Stromal cell of bone marrow (primary cell): ENCODE results near the gene CEMP1.

Source experiments
- DNase-seq: peaks from one replicate; pipeline ENCODE4 v3.0.0-alpha.2; 2012; ENCODE audit warnings: low read depth

CEMP1 gene

GRCh38 chr16:2518823-2519710 lies 12.1 kb downstream of the CEMP1 start:
- DNase-seq = no peak

DNA sequence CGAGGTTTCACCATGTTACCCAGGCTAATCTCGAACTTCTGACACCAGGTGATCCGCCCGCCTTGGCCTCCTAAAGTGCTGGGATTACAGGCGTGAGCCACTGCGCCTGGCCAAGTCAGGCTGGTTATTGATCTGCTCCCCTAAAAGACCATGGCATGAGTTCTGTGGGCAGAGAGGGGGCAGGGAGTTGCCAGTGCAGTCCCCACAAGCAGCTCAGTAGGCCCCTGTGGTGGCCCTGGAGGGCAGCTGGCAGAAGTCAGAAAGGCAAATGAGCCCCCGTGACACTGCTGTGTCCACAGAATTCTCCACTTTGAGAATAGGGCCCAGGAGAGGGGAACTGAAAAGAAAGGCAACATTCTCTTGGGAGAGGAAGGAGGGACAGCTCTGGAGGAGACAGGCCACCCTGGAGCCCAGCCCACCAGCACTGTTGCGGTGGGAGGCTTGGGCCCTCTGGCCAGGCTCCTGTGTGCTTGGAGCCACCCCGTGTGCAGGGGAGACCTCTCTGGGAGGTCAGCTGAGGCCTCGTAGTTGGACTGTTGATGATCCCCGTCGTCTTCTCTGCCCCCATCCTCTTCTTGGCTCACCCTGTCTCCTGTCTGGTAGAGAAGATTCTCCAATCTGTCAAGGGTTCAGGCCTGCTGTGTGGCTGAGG lies 13.1 kb downstream of the CEMP1 start:
- no peak for DNase-seq

DNA sequence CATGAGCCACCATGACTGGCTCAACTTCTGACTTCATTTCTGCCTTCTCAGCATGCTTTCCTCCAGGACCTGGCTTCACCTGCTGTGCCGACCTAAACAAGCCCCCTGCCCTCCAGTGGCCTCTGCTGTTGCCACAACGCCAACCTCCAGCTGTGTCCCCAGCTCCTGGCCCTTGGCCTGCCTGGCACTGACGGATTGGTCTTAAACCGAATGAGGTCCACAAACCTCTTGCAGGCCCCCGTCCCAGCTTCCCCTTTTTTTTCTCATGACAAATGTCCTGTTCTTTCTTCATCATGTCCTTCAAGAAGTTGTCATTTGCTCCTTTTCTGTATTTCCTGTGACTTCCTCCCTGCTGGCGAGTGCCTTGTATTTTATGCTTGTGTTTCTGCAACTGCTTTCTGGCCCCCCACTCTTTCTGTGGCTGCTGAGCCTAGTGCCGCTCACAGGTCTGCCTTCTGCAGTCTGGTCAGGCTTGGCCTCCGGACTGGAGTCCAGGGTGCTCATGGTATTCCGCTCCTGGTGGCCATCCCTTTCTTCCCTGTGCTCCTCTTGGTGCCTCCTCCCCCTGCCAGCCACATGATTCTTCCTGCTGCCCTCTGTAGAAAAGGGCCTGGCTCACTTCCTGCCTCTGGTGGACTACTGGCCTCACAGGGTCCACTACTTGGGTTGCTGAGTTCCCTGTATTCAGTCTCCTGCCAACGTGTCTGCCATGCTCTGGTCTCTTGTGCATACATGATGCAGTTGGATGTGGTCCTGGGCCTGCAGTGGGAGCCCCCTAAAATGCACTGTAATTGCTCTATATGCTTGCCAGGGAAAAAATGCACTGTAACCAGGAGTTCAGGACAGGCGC lies 14.6 kb downstream of the CEMP1 start:
- no peak for DNase-seq

- DNase-seq = no peak
Measured at GRCh38 chr16:2515180-2515851, 15.9 kb downstream of the CEMP1 start.

DNA sequence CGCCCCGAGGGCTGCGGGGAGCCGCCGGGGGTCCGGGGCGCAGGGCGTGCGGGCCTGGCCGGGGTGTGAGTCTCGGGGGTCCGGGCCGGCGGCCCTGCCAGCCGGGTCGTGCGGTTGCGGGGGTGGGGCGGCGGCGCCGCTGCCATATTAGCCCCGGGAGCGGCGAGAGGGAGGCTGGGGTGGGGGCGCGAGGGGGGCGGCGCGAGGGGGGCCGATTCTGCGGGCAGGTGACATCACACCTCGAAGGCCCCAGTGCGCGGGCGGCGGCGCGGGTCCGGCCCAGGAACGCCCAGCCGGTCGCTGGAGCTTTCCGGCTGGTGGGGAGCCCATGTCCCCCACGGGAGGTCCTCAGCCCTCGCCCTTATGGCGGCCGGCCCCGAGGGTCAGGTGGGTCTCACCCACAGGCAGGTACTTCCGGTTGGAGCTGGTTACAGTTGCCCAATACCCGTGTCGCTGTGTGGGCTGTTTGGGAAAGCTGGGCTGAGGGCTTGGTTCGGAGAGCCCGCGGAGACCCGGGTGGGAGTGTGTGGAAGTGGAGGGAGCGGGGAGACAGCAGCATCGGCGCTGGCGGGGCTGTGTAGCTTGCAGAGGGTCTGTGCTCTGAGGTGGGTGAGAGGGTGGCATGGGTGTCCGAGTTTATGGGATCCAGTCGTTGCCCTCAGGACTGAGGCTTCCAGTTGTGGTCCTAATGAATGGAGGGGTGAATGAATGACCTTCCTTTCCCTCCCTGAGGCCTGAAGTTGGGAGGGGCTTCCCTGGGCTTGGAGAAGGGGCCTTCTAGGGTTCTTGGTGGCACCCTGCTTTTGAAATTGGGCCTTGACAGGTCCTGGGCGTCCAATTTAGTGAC lies 16.7 kb downstream of the CEMP1 start:
- DNase-seq = no peak

GRCh38 chr16:2513405-2514332 lies 17.5 kb downstream of the CEMP1 start, which contains the start of gene ATP6V0C:
TSS of gene ATP6V0C (plus strand) at chr16:2513952. CDS start at chr16:2514104, 152 bp downstream.
- DNase-seq = peak; percentile 63

- no peak for DNase-seq
Measured at GRCh38 chr16:2512735-2513404, 18.3 kb downstream of the CEMP1 start.

GRCh38 chr16:2511996-2512734 lies 19.0 kb downstream of the CEMP1 start:
- no peak for DNase-seq

- DNase-seq = peak; percentile 72
Measured at GRCh38 chr16:2511128-2511800, 19.9 kb downstream of the CEMP1 start.

- DNase-seq = no peak
Measured at GRCh38 chr16:2508722-2509400, 22.3 kb downstream of the CEMP1 start.

- no peak for DNase-seq
Measured at GRCh38 chr16:2507665-2508064, 23.5 kb downstream of the CEMP1 start.

GRCh38 chr16:2507052-2507659 lies 24.1 kb downstream of the CEMP1 start:
- no peak for DNase-seq

DNA sequence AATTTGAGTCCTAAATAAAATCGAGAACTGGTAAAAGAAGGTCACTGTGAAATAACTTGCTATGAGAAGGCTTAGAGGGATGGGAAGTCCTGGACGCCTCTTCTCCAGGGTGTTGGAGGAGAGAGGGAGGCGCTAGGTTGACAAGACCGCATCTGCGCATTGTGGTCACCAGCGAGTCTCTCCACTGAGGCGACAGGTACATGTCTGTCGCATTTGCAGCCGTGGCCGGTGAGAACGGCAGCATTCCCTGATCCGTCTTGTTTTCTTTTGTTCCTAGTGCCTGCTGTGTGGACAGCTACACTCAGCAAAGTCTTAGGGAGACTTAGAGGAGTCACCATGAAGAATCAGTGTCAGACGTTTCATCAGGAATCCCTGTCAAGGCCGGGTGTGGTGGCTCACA lies 25.5 kb downstream of the CEMP1 start:
- no peak for DNase-seq

DNA sequence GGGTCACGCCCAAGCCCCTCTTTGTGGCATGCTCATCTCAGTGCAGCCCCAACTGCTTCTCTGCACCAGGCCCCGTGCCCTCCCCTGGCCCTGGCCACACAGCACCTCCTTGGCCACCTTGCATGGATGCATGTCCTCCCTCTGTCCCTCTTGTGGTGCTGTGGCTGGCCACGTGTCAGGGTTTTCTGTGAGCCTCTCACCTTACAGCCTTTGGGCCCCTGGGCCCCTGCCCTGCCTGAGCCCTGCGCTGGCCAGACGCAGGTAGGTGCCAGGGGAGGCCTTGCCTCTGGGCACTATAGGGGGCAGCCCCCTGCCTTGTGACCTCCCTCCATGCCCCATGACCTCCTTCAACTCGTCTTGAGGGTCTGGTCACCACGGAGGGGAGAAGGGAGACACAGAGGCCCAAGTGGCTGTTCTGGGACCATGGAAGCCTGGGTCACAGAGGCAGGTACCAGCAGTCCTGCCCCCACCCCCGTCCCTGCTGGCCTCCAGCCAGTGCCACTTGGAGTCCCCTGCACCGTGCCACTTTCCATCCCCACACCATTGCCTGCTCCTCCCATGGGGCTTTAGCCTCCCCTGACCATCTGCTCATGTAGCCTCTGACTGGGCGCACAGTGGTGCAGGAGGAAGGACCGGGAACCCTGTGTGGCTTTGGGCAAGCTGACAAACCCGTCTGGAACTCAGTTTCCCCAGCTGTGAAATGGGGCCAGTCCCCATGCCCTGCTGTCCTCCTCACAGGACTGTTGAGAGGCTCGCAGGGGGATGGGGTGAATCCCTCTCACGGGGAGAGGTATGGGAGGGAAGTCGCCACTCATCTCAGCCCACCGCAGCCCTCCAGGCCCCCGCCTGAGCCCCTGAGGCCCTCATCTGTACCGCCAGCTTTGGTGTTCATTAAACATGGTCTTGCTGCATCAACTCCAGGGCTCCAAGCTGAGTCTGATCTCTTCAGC lies 29.0 kb downstream of the CEMP1 start:
- DNase-seq = no peak

DNA sequence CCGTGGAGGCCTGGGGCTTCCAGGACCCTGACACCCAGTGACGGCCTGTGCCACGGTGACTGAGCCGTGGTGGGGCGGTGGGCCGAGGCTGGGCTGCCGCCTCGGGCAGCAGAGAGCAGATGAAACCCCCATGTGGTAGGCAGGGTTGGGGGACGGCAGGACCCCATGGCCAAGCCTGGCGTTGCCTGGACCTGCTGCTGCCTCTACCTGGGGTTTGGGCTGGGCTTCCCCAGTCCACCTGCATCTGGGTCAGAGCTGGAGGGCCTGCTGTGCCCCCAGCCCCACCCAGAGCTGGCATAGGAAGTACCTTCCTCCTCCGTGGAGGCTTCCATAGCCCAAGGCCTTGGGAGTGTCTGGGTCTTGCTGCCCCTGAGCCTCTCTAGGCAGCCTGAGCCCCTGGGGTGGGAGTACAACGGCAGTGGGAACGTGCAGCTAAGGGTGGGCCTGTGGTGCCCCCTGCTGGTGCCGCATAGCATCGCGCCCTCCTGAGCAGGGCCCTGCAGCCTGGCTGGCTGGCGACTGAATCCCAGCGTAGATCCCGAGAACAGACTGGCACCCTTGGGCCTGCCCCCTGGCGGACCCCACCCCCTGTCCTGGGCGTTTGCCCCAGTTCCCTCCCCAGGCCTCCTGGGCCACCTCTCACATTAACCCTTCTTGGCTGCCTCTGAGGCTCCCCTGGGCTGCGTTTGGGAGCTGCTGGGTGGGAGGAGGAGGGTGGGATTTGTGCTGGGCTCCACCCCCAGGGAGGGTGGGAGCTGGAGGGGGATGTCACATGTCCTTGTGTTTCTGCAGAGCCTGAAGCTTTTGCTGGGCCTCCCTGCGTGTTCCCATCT lies 30.1 kb downstream of the CEMP1 start:
- no peak for DNase-seq
